NT2/D1 (cell line): Measurements from ENCODE around the gene CASR.

Experiments used
- SUZ12 ChIP-seq: IDR thresholded peaks from 2 replicates; pipeline ENCODE4 v1.6.1; 2011; ENCODE audit not compliant: insufficient read length, insufficient read depth; ENCODE audit errors: extremely low read depth
- YY1 ChIP-seq: IDR thresholded peaks from 2 replicates; pipeline ENCODE4 v1.6.1; 2011; ENCODE audit not compliant: insufficient read length, insufficient read depth
- ZNF274 ChIP-seq: IDR thresholded peaks from 2 replicates; pipeline ENCODE4 v1.6.1; 2011; ENCODE audit warnings: mild to moderate bottlenecking, low read depth, low read length

GRCh38 chr3:122273498-122273897, 90.0 kb downstream of the CASR start:
- TF ChIP-seq SUZ12 (no peak), YY1 (no peak), ZNF274 (no peak)
